Coronary artery (tissue), 2 donors: ENCODE results near the gene NUP214.

Experiments used
- DNase-seq: peaks from one replicate; pipeline ENCODE4 v3.0.0-alpha.2; 2017; ENCODE audit warnings: low spot score
- H3K27ac ChIP-seq, 2 donors: fragments of 200-600 bp; sonication (generic); one replicate each; pipeline ENCODE4 v1.5.1; 2016 to 2019
- H3K4me3 ChIP-seq: fragments of 200-600 bp; sonication (generic); 2 replicates; pipeline ENCODE4 v1.5.1; 2016; ENCODE audit warnings: mild to moderate bottlenecking, moderate library complexity
- CTCF ChIP-seq: fragments of 200-600 bp; sonication (generic); IDR thresholded peaks from one replicate; pipeline ENCODE4 v1.5.1; 2019; ENCODE audit warnings: antibody characterized with exemption

The NUP214 gene

GRCh38 chr9:131253891-131254491 is 128.6 kb downstream of the NUP214 start:
- peak overlapping the region in 1 of 2 donors; percentile 63 for H3K27ac ChIP-seq

GRCh38 chr9:131254626-131255025 is 129.2 kb downstream of the NUP214 start:
- DNase-seq = no peak
- no peak overlapping the region for H3K4me3 ChIP-seq
- H3K27ac ChIP-seq = peak overlapping the region in 1 of 2 donors; percentile 63
- no peak for TF ChIP-seq CTCF

More at GRCh38 chr9:131253891-131254491, 128.6 kb downstream of the NUP214 start:
- no peak for TF ChIP-seq CTCF
- no peak overlapping the region for H3K4me3 ChIP-seq
- no peak for DNase-seq

- no peak for TF ChIP-seq CTCF
- Histone ChIP-seq H3K27ac (peak overlapping the region in 1 of 2 donors; percentile 81), H3K4me3 (no peak overlapping the region)
- DNase-seq = no peak
Observed at GRCh38 chr9:131255676-131256197, 130.4 kb downstream of the NUP214 start.

- no peak for TF ChIP-seq CTCF
- DNase-seq = no peak
- Histone ChIP-seq H3K27ac (peak overlapping the region in 1 of 2 donors; percentile 42), H3K4me3 (no peak overlapping the region)
Observed at GRCh38 chr9:131257266-131258025, 132.1 kb downstream of the NUP214 start.

GRCh38 chr9:131258186-131258585 is 132.8 kb downstream of the NUP214 start:
- Histone ChIP-seq H3K4me3 (no peak overlapping the region), H3K27ac (no peak overlapping the region)
- no peak for DNase-seq
- TF ChIP-seq CTCF = no peak

- TF ChIP-seq CTCF = no peak
- Histone ChIP-seq H3K4me3 (no peak overlapping the region), H3K27ac (no peak overlapping the region)
- DNase-seq = no peak
Observed at GRCh38 chr9:131258698-131259431, 133.5 kb downstream of the NUP214 start.
